Skin of body (tissue), 2 donors: ENCODE results near the gene PHF5A. TPM values are rescaled to one million over a fixed set of nuclear protein-coding genes. Genes with fewer than 3 reads are reported as not detected.
A peak's percentile ranks its signal among the peaks of the same experiment; 100 is the strongest.
"Not testable (repeated sequence)": the region's sequence is repeated elsewhere in the genome, so short reads cannot be mapped to it uniquely, and the experiment has no call there.

Experiments used
- DNase-seq: peaks from one replicate; lab custom pipeline; 2025; lab: John Stamatoyannopoulos, UW
- total RNA-seq: library from RNA; depleted of rRNA; stranded (reverse); fragments of >200 nt; gene quantifications from one replicate; pipeline ENCODE4 v1.2.3, GENCODE V29; 2014

Gene PHF5A
- total RNA-seq, 1 donor from 2014 or later = 33.1 TPM

GRCh38 chr22:41447435-41448188 is 20.9 kb downstream of the PHF5A start:
- DNase-seq = peak; percentile 83

- peak; percentile 95 for DNase-seq
These were observed 21.7 kb downstream of the PHF5A start, which contains the start of gene TOB2 for GRCh38 chr22:41446639-41447434. TSS of gene TOB2 (minus strand) at chr22:41446801. CDS start at chr22:41437345, 9,456 bp downstream.

- DNase-seq = no peak
These were observed 22.4 kb downstream of the PHF5A start for GRCh38 chr22:41446057-41446501.

- peak; percentile 29 for DNase-seq
These were observed 23.1 kb downstream of the PHF5A start for GRCh38 chr22:41445129-41446056.

- DNase-seq = peak; percentile 96
These were observed 23.9 kb downstream of the PHF5A start for GRCh38 chr22:41444360-41445128.

GRCh38 chr22:41442240-41442792 is 26.2 kb downstream of the PHF5A start:
- DNase-seq = no peak

- DNase-seq = not testable (repeated sequence)
These were observed 28.0 kb downstream of the PHF5A start for GRCh38 chr22:41440511-41440910.

- no peak for DNase-seq
These were observed 31.3 kb downstream of the PHF5A start for GRCh38 chr22:41437198-41437597.

GRCh38 chr22:41436322-41437113 is 32.0 kb downstream of the PHF5A start:
- no peak for DNase-seq

- no peak for DNase-seq
These were observed 32.9 kb downstream of the PHF5A start for GRCh38 chr22:41435560-41435959.

- DNase-seq = not testable (repeated sequence)
These were observed 34.0 kb downstream of the PHF5A start for GRCh38 chr22:41434361-41435003.

- DNase-seq = not testable (repeated sequence)
These were observed 35.0 kb downstream of the PHF5A start for GRCh38 chr22:41433480-41433879.

GRCh38 chr22:41431656-41432055 is 36.8 kb downstream of the PHF5A start:
- DNase-seq = no peak

- DNase-seq = no peak
These were observed 38.5 kb downstream of the PHF5A start for GRCh38 chr22:41429951-41430332.

- no peak for DNase-seq
These were observed 39.1 kb downstream of the PHF5A start for GRCh38 chr22:41429232-41429950.

- DNase-seq = no peak
These were observed 42.7 kb downstream of the PHF5A start for GRCh38 chr22:41425660-41426365.

GRCh38 chr22:41418717-41419116 is 49.8 kb downstream of the PHF5A start:
- no peak for DNase-seq
